Loucy (cell line): Measurements from ENCODE around the gene GNPDA1.

Source experiments
- H2AFZ ChIP-seq: fragments of 200-600 bp; sonication (generic); 2 replicates; pipeline ENCODE4 v1.6.0; 2016; ENCODE audit warnings: antibody characterized with exemption, mild to moderate bottlenecking, low read length, moderate library complexity
- H3F3A ChIP-seq: fragments of 200-600 bp; 2 replicates; pipeline ENCODE4 v1.6.0; 2016; ENCODE audit warnings: antibody characterized with exemption, low read depth, mild to moderate bottlenecking
- H3K27me3 ChIP-seq: fragments of 200-600 bp; sonication (generic); 2 replicates; pipeline ENCODE4 v1.6.1; 2014; ENCODE audit warnings: low read length, mild to moderate bottlenecking; ENCODE audit not compliant: insufficient read depth, poor library complexity, severe bottlenecking
- H3K36me3 ChIP-seq: fragments of 200-600 bp; sonication (generic); 2 replicates; pipeline ENCODE4 v1.6.1; 2016; ENCODE audit warnings: low read length; ENCODE audit not compliant: insufficient read depth
- H3K4me1 ChIP-seq: fragments of 200-600 bp; sonication (generic); 2 replicates; pipeline ENCODE4 v1.5.1; 2014; ENCODE audit warnings: low read length, mild to moderate bottlenecking; ENCODE audit not compliant: insufficient read depth, poor library complexity, severe bottlenecking
- H3K4me2 ChIP-seq: fragments of 200-600 bp; sonication (generic); 2 replicates; pipeline ENCODE4 v1.6.0; 2014; ENCODE audit warnings: antibody characterized with exemption, low read length, low read depth, mild to moderate bottlenecking; ENCODE audit not compliant: poor library complexity, severe bottlenecking
- H3K4me3 ChIP-seq: fragments of 200-600 bp; sonication (generic); 2 replicates; pipeline ENCODE4 v1.5.1; 2014; ENCODE audit warnings: low read length, mild to moderate bottlenecking, mixed read lengths; ENCODE audit not compliant: poor library complexity, severe bottlenecking
- H3K79me2 ChIP-seq: fragments of 200-600 bp; sonication (generic); 2 replicates; pipeline ENCODE4 v1.6.1; 2014; ENCODE audit warnings: low read length; ENCODE audit not compliant: insufficient read depth
- H3K9ac ChIP-seq: fragments of 200-600 bp; sonication (generic); 2 replicates; pipeline ENCODE4 v1.6.0; 2014; ENCODE audit warnings: mild to moderate bottlenecking, low read depth, low read length, moderate library complexity; ENCODE audit not compliant: poor library complexity, severe bottlenecking
- H3K9me2 ChIP-seq: fragments of 200-600 bp; sonication (generic); replicated peaks from 2 replicates; pipeline ENCODE4 v1.6.1; 2016; ENCODE audit warnings: low read depth, low read length, mixed read lengths
- H3K9me3 ChIP-seq: fragments of 200-600 bp; sonication (generic); 2 replicates; pipeline ENCODE4 v1.6.1; 2014; ENCODE audit warnings: mild to moderate bottlenecking, antibody characterized with exemption, low read length, low read depth; ENCODE audit not compliant: insufficient read depth
- H4K20me1 ChIP-seq: fragments of 200-600 bp; sonication (generic); 2 replicates; pipeline ENCODE4 v1.6.0; 2014; ENCODE audit warnings: antibody characterized with exemption, low read length, mild to moderate bottlenecking; ENCODE audit not compliant: insufficient read depth, poor library complexity, severe bottlenecking
- EZH2phosphoT487 ChIP-seq: fragments of 200-600 bp; IDR thresholded peaks from 2 replicates; pipeline ENCODE4 v1.6.1; 2018; ENCODE audit warnings: antibody characterized with exemption, mild to moderate bottlenecking, moderate library complexity, borderline replicate concordance
- TF ChIP-seq, protein P1 (sequence below): fragments of 200-600 bp; sonication (generic); conservative IDR thresholded peaks from 2 replicates; pipeline ENCODE4 v1.5.1; 2014; ENCODE audit warnings: mild to moderate bottlenecking, antibody characterized with exemption, low read length

GNPDA1 gene

DNA sequence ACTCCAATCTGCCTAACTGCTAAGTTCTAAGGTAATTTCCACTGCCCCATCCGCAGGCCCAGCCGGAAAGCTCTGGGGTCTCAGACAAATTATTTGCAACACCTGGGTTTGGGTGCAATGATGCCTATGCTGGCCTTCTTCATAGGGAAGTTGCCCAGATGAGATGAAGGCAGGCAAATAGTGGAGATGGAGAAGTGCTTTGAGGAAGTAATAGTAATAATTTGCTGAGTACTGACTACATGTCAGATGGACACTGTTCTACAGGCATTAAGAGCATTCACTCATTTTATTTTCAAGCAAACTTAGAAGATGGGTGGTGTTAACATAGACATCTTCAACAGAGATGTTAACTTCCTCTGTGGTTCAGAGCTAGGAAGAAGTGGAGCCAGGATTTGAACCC lies 58.6 kb downstream of the GNPDA1 start:
- Histone ChIP-seq H3K36me3 (no peaks in the 10 kb centered on the region), H3K9me2 (no peaks in the 10 kb centered on the region), H2AFZ (no peak overlapping the region), H3K9ac (no peak overlapping the region), H3K9me3 (no peaks in the 10 kb centered on the region), H3K79me2 (no peaks in the 10 kb centered on the region), H3K4me3 (no peak overlapping the region), H3K4me2 (peak overlapping the region; percentile 11), H3K4me1 (peaks cover 36% of the 10 kb centered on the region), H3F3A (no peaks in the 10 kb centered on the region), H4K20me1 (no peaks in the 10 kb centered on the region), H3K27me3 (no peaks in the 10 kb centered on the region)
- no peak for TF ChIP-seq EZH2phosphoT487
- TF ChIP-seq, protein P1, sequence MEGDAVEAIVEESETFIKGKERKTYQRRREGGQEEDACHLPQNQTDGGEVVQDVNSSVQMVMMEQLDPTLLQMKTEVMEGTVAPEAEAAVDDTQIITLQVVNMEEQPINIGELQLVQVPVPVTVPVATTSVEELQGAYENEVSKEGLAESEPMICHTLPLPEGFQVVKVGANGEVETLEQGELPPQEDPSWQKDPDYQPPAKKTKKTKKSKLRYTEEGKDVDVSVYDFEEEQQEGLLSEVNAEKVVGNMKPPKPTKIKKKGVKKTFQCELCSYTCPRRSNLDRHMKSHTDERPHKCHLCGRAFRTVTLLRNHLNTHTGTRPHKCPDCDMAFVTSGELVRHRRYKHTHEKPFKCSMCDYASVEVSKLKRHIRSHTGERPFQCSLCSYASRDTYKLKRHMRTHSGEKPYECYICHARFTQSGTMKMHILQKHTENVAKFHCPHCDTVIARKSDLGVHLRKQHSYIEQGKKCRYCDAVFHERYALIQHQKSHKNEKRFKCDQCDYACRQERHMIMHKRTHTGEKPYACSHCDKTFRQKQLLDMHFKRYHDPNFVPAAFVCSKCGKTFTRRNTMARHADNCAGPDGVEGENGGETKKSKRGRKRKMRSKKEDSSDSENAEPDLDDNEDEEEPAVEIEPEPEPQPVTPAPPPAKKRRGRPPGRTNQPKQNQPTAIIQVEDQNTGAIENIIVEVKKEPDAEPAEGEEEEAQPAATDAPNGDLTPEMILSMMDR: no peak

DNA sequence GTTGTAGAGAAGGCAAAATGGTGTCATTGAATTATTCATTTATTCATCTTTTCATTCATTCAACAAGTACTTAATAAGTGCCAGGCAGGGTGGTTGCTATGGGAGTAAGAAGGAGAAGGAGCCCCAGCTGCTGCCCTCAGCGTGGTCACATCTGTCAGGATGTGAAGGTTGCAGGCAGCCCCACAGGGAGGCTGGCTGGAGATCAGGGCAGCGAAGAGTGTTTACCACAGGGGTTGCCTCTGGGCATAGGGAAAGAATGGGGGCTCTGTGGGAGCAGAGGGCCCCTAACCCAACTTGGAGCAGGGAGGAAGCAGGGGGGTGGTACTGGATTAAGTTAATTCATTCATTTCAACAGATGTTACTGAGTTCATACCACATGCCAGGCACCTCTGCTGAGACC lies 60.8 kb downstream of the GNPDA1 start:
- Histone ChIP-seq H3K4me2 (no peak overlapping the region), H3K4me3 (no peak overlapping the region), H3K36me3 (no peaks in the 10 kb centered on the region), H3K27me3 (no peaks in the 10 kb centered on the region), H3K9me2 (no peaks in the 10 kb centered on the region), H3K79me2 (no peaks in the 10 kb centered on the region), H2AFZ (no peak overlapping the region), H3K4me1 (peaks cover 15% of the 10 kb centered on the region), H3K9me3 (no peaks in the 10 kb centered on the region), H4K20me1 (no peaks in the 10 kb centered on the region), H3K9ac (no peak overlapping the region), H3F3A (no peaks in the 10 kb centered on the region)
- TF ChIP-seq, protein P1: no peak
- TF ChIP-seq EZH2phosphoT487: no peak

DNA sequence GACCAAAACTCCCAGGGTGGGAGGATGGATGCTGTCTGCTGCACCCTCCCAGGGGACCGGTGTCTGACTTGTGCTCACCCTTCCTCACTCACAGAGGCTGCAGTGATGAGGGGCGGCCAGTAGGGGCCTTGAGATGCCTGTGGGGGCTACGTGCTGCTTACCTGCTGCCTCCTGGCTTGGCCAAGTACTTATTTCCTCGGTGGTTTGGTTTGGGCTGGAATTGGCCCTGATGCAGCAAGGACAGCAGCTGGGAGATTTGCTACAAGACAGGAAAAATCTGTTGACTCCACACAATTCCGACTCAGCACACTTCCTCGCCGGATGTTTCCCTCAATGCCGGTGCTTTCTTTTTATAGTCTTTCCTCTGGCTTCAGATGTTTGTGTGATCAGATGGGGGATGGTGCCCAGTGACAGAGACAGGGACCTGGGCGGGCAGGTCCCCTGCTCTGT lies 61.5 kb downstream of the GNPDA1 start:
- H3F3A ChIP-seq: no peaks in the 10 kb centered on the region
- no peak overlapping the region for H3K4me2 ChIP-seq

More for the DNA sequence above, 61.5 kb downstream of the GNPDA1 start:
- TF ChIP-seq, protein P1: peak; percentile 68
- no peak for TF ChIP-seq EZH2phosphoT487
- Histone ChIP-seq H3K79me2 (no peaks in the 10 kb centered on the region), H3K36me3 (no peaks in the 10 kb centered on the region), H3K27me3 (no peaks in the 10 kb centered on the region), H3K4me3 (no peak overlapping the region), H3K9me3 (no peaks in the 10 kb centered on the region), H4K20me1 (no peaks in the 10 kb centered on the region), H3K9me2 (no peaks in the 10 kb centered on the region), H2AFZ (no peak overlapping the region), H3K9ac (no peak overlapping the region), H3K4me1 (peaks cover 15% of the 10 kb centered on the region)
